ENCODE data around the gene C9.

C9 gene

DNA sequence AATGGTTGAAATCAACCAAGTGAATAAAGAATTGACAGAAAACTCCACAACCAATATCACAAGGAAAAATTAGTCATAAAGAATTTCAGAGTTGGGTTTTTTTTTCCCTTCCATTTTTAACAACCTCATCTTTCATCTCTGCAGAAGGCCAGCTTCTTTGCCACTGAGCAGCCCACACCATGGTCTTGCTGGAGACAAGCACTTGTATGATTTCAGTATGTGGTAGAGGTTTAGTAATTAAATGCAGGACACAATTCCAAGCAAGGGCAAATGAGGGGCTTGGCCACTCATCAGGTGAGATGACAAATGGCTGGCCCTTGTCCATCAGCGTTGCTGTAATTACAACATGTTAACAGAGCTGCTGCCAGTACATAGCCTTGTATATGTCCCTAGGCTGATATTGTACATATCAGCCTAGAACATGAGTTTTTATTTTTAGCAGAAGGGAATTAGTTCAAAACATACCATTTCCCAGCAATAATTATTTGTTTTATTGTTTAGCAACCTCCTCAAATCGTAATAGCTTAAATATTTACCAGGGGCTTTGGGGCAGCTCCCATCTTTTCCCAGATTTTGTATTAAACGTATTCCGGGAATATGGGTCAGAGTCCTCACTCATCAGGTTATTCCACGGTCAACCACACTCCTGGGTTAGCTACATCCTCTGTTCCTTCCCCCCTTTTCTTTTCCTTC lies 5.0 kb upstream of the C9 start:
- no peaks in the 10 kb centered on the region for H3K9me3 Mint-ChIP-seq
- no peaks in the 10 kb centered on the region for H3K27me3 Mint-ChIP-seq (ENCODE audit: low read depth)
- peaks cover 15% of the 10 kb centered on the region for H3K4me1 Mint-ChIP-seq
- H3K4me3 Mint-ChIP-seq, result no peak overlapping the region
- TF ChIP-seq, protein P1, sequence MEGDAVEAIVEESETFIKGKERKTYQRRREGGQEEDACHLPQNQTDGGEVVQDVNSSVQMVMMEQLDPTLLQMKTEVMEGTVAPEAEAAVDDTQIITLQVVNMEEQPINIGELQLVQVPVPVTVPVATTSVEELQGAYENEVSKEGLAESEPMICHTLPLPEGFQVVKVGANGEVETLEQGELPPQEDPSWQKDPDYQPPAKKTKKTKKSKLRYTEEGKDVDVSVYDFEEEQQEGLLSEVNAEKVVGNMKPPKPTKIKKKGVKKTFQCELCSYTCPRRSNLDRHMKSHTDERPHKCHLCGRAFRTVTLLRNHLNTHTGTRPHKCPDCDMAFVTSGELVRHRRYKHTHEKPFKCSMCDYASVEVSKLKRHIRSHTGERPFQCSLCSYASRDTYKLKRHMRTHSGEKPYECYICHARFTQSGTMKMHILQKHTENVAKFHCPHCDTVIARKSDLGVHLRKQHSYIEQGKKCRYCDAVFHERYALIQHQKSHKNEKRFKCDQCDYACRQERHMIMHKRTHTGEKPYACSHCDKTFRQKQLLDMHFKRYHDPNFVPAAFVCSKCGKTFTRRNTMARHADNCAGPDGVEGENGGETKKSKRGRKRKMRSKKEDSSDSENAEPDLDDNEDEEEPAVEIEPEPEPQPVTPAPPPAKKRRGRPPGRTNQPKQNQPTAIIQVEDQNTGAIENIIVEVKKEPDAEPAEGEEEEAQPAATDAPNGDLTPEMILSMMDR (IDR thresholded peaks at IDR 0.05; ENCODE audit: unreplicated experiment in 3 of 3), result no peak
- H3K36me3 Mint-ChIP-seq (ENCODE audit: low read depth), result peaks cover 38% of the 10 kb centered on the region
- peak overlapping the region in 1 of 3 experiments; percentile 12 for H3K27ac Mint-ChIP-seq

DNA sequence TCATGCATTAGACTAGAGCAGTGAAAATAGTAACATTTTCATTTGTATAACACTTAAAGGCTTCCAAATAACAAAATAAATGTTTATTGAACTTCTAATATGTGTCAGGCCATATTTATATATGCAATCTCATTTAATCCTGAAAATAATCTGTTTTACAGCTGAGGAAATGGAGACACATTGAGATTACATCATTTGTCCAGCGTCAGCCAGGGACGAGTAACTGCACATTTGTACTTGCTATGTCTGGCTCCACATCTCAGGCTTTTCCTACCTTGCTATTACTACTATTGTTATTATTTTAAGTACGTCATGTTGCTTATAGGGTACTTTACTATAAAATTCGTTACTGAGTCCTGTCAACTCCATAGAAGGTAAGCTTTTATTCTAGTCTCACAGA lies 3.8 kb upstream of the C9 start:
- Mint-ChIP-seq H3K27me3 (ENCODE audit: low read depth) (no peaks in the 10 kb centered on the region), H3K4me1 (peaks cover 9% of the 10 kb centered on the region), H3K27ac (no peak overlapping the region), H3K9me3 (no peaks in the 10 kb centered on the region), H3K4me3 (no peak overlapping the region), H3K36me3 (ENCODE audit: low read depth) (peaks cover 27% of the 10 kb centered on the region)
- TF ChIP-seq, protein P1 (IDR thresholded peaks at IDR 0.05; ENCODE audit: unreplicated experiment in 3 of 3), result no peak

DNA sequence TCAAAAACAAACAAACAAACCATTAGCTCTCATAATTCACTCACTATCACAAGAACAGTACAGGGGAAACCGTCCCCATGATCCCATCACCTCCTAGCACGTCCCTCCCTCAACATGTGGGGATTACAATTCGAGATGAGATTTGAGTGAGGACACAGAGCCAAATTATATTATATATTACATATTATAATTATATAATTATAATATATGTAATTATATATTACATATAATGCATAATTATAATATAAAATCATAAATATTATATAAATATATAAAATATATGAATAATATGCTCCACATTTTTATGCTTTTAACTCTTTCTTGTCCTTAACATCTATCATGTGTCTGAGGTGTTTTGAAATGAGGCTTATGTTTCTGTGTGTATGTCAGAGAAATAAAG lies 3.4 kb upstream of the C9 start:
- Mint-ChIP-seq H3K9me3 (no peaks in the 10 kb centered on the region), H3K4me1 (peaks cover 9% of the 10 kb centered on the region), H3K27ac (no peak overlapping the region), H3K36me3 (ENCODE audit: low read depth) (peaks cover 23% of the 10 kb centered on the region), H3K4me3 (no peak overlapping the region), H3K27me3 (ENCODE audit: low read depth) (no peaks in the 10 kb centered on the region)
- TF ChIP-seq, protein P1 (IDR thresholded peaks at IDR 0.05; ENCODE audit: unreplicated experiment in 3 of 3), result no peak

DNA sequence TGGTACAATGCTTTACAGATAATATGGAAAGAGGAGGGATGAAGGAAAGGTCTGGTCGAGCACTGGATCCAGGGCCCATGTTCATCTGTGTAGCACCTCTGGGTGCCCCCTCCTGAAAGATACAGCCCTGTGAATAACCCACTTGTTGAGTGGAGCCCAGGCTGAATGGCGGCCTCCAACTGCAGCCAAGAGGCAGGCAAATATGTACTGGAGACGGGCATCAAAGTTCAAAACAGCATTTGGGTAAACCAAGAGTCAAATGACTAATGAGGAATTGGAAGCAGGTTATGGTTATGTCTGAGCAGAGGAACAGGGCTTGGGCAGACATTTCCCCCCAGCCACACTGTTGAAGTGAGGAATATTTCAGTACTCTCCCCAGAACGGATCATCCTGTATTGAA lies 1.1 kb downstream of the C9 start:
- Mint-ChIP-seq H3K27me3 (ENCODE audit: low read depth) (no peaks in the 10 kb centered on the region), H3K9me3 (peaks cover 3% of the 10 kb centered on the region), H3K36me3 (ENCODE audit: low read depth) (no peaks in the 10 kb centered on the region), H3K4me1 (no peaks in the 10 kb centered on the region), H3K27ac (no peak overlapping the region), H3K4me3 (no peak overlapping the region)
- TF ChIP-seq, protein P1 (IDR thresholded peaks at IDR 0.05; ENCODE audit: unreplicated experiment in 3 of 3), result no peak

DNA sequence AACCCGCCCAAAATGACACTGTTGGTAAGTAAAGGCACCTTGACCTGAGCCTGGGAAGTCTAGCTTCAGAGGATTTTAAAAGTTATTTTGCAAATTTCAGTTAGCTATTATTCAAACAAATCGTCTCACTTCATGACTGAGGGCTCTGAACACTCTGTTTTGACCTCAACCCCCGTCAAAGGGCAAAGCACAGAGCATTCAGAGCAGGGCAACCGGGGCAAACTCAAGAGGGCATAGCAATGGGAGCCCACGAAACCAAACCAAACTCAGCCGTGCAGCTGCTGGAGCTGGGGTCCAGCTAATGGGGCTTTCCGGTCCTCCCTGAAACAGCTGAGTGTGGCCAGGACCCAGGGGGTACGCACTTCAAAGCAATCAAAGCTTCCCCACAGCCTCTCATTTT lies 1.6 kb downstream of the C9 start:
- Mint-ChIP-seq H3K36me3 (ENCODE audit: low read depth) (no peaks in the 10 kb centered on the region), H3K9me3 (peaks cover 7% of the 10 kb centered on the region), H3K27ac (no peak overlapping the region), H3K4me3 (no peak overlapping the region), H3K4me1 (no peaks in the 10 kb centered on the region), H3K27me3 (ENCODE audit: low read depth) (no peaks in the 10 kb centered on the region)
- TF ChIP-seq, protein P1 (IDR thresholded peaks at IDR 0.05; ENCODE audit: unreplicated experiment in 3 of 3), result no peak

DNA sequence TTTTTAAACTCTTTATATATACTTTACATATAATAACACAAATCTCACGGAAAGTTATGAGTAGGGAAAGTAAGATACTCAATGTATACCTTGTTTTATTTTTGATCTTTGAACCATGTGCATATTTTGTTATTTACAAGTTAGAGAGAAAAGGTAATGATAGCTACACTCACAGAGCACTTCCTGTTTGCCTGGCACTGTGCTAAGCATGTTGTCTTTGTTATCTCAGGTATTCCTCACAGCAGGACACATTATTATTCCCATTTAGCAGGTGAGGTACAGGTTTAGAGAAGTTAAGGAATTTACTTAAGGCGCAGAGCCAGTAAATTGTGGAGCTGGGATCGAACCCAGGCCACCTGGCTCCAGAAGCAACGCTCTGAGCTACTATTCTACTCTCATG lies 3.0 kb downstream of the C9 start:
- no peaks in the 10 kb centered on the region for H3K4me1 Mint-ChIP-seq
- TF ChIP-seq, protein P1 (IDR thresholded peaks at IDR 0.05; ENCODE audit: unreplicated experiment in 3 of 3), result no peak
- H3K4me3 Mint-ChIP-seq, result no peak overlapping the region
- H3K27ac Mint-ChIP-seq, result no peak overlapping the region
- H3K27me3 Mint-ChIP-seq (ENCODE audit: low read depth), result no peaks in the 10 kb centered on the region
- peaks cover 7% of the 10 kb centered on the region for H3K9me3 Mint-ChIP-seq
- no peaks in the 10 kb centered on the region for H3K36me3 Mint-ChIP-seq (ENCODE audit: low read depth)
